GM21367 (cell line): ENCODE data around the gene DCUN1D3.
"Not testable (repeated sequence)": the region's sequence is repeated elsewhere in the genome, so short reads cannot be mapped to it uniquely, and the experiment has no call there.

Experiments
- ATAC-seq: cut with Tn5 transposase; IDR thresholded peaks from one replicate; pipeline ENCODE4 v1.9.1; 2021; ENCODE audit not compliant: unreplicated experiment

DCUN1D3 gene

GRCh38 chr16:20833086-20833485 is 67.1 kb downstream of the DCUN1D3 start:
- ATAC-seq, result no peak

- ATAC-seq, result no peak
Measured at GRCh38 chr16:20830372-20830771, 69.8 kb downstream of the DCUN1D3 start.

GRCh38 chr16:20829536-20829935 is 70.6 kb downstream of the DCUN1D3 start:
- no peak for ATAC-seq

GRCh38 chr16:20826039-20826566 is 74.1 kb downstream of the DCUN1D3 start:
- no peak for ATAC-seq

GRCh38 chr16:20822521-20823325 is 77.4 kb downstream of the DCUN1D3 start:
- no peak for ATAC-seq

- ATAC-seq, result no peak
Measured at GRCh38 chr16:20821682-20822081, 78.5 kb downstream of the DCUN1D3 start.

GRCh38 chr16:20818929-20819585 is 81.1 kb downstream of the DCUN1D3 start:
- ATAC-seq, result no peak

- ATAC-seq, result no peak
Measured at GRCh38 chr16:20814784-20815183, 85.4 kb downstream of the DCUN1D3 start.

- ATAC-seq, result no peak
Measured at GRCh38 chr16:20812510-20812909, 87.6 kb downstream of the DCUN1D3 start.

- ATAC-seq, result no peak
Measured at GRCh38 chr16:20811889-20812439, 88.2 kb downstream of the DCUN1D3 start.

GRCh38 chr16:20807862-20808261 is 92.3 kb downstream of the DCUN1D3 start:
- no peak for ATAC-seq

- peak; percentile 59 for ATAC-seq
Measured at GRCh38 chr16:20806168-20807050, 93.7 kb downstream of the DCUN1D3 start, which contains the start of the genes ERI2 and REXO5. Gene ERI2, minus strand, starts transcription at chr16:20806472. Its CDS starts 42 bp downstream, at chr16:20806430. Gene REXO5, plus strand, starts transcription at chr16:20806527. Its CDS starts 427 bp downstream, at chr16:20806954.

GRCh38 chr16:20805684-20806167 is 94.4 kb downstream of the DCUN1D3 start:
- not testable (repeated sequence) for ATAC-seq
